NCI-H2107 (cell line): ENCODE data around the gene NPRL2.
A peak's percentile ranks its signal among the peaks of the same experiment; 100 is the strongest.

ENCODE experiments used
- DNase-seq: peaks from one replicate; lab custom pipeline; 2025; lab: John Stamatoyannopoulos, UW

NPRL2 gene

DNA sequence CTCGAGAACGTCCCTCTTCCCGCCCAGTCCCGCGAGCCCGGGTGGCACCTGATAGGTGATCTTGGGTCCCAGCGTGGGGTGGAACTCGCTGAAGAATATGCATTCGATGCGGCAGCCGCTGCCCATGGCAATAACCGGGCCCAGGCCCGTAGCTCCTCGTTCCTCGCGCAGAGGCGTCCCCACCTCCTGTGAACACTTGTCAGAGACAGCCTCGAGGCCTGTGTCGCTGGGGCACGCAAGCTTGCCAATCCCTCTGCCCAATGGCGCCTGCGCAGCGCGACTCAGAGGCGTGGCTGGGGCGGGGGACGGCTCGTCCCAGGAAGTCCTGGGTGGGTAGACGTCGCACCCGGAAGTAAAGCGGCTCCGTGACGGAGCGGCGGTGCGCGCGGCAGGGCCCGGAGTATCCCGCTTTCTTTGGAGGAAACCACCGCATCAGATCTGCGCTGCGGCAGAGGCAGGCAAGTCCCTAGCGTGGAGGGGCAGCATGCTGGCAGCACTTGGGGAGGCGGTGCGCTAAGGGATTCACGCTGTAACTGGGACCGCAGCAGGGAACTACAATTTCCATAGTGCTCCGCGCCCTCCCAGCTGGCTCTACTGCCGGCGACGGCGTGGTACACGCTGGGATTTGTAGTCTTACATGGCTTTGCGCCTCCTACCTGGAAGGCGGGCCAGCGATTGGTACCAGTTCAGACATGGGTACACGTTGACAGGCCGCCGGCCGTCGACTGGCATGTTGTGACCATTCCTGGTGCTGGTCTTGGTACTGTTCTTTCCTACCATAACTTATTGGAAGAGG, at the start of gene NPRL2, which contains the start of gene CYB561D2:
NPRL2 (minus strand) TSS at position 249 of the 796 bp plus-strand sequence; CDS start at position 126, 123 bp downstream.
CYB561D2 (plus strand) TSS at position 336 of the 796 bp plus-strand sequence. CDS start 572 bp downstream, outside the sequence.
- DNase-seq = peak; percentile 77

DNA sequence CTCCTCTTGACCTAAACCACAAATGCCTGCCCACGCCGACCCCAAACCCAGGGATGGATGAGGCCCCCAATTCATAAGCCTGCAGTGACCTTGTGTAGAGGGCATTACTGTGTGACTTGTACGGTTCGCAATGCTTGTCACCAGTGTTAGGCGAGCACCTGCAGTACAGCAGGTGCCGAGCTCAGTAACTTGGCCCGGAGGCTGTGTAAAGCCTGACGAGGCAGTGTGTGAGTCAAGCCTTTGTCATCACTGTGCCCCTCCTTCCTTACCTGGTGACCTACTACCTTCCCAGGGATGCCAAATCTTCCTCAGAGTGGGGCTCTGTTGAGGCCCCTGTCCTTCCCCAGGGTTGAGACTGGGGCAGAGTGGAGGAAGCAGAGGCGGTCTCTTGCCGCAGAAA, 45.9 kb upstream of the NPRL2 start:
- DNase-seq = no peak

DNA sequence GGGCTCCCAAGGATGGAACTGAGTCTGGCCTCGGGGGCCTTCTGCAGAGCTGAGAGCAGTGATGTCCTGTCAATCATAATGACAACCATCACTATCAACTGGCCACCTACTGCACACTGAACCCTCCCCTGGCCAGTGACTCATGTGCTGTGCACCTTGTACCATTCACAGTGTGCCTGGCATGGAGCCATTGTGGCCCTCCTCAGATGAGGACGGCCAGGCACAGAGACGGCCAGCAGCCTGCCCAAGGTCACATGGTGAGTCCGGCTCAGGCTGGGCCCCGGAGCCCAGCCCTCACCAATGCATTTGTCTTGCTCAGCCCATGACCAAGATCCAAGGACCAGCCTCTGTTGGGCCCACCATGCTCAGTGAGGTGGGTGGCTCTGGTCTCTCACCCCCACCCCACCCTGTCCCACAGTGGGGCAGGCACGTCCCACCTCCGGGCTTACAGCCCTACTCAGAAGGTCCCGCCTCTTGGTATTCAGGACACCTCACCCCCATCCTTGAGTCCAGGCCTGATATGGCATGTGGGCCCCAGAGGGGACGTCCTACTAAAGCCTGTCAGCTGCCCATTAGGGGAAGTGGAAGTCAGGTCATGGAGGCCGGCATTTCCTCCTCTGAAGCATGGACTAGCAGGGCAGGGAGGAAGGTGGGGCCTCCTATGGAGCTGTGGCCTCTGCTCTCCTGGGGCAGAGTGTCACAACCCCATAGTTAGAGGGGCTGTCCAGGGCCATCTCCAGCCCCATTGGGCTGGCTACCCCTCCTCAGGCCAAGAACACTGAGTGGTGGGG, 44.7 kb upstream of the NPRL2 start:
- DNase-seq = no peak

DNA sequence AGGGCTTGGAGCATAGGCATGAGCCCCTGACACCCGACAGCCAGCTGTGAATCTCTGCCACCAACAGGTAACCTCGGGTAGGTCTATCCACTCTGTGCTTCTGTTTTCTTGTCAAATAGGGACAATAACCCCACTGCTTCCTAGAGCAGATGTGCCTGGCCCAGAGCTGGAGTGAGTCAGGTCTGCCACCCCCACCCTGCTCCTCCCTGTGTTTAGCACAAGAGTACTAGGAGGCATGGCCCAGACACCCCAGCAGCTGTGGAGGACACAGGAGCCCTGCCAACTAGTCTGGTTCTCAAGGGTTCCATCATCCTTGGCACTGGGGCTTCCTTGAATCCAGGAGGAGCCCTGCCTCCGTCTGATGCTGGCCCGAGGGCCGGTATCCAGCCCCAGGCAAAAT, 42.5 kb upstream of the NPRL2 start:
- no peak for DNase-seq

DNA sequence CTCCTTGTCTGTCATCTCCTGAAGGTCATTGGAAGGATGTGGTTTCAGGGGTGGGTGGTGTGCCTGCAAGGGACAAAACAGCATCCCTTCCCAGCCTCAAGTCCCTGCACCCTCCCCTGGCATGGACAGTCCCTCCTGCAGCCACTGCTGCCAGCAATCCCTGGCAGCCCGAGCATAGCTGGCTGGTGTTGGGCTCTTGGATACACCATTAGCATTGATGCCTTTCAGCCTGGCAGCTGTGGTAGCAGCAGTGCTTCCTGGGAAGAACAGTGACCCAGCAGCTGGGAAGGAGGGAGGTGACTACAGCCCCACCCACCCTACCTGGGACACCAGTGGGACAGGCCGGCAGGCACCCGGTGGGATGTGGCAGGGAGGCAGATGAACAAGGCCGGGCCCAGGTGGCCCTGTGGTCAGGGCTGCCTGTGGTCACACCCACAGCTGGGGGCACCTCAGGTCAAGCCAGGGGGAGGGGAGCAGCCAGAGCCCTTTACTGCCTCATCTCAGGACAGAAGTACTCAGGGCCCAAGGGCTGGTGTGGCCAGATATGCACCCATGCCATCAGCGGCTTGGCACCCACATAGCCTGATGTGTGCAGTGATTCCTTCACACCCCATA, 41.6 kb upstream of the NPRL2 start:
- DNase-seq = no peak

DNA sequence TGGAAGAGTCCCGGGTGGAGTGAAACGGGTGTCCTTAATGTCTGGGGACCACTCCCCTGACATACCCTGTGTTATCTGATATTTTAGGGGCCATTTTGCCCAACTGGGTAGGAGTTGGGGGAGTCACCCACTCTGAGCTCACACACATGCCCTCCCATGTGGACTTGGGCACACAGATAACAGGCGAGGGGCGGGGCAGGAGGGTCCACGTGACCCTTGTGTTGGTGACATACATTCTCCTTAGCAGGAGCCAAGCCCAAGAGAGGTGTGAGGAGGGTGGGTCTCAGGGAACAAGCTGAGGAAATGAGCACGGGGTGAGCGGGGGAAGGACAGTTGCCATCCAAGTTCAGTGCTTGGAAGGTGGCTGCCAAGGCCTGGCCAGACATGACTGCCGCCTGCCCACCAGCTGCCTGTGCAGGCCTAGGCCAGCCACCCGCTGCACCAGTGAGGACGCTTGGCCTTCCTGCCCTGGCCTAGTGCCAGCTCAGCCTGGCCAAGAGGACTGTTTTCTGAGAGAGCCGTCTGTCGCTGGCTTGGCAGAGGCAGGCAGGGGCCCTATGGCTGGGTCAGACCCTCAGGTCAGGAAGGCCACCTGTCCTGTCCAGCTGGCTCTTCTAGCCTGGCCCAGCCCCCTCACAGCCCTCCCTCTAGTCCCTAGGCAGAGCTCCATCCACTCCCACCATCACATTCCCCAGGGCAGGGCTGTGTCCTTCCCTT, 40.1 kb upstream of the NPRL2 start:
- DNase-seq = no peak

DNA sequence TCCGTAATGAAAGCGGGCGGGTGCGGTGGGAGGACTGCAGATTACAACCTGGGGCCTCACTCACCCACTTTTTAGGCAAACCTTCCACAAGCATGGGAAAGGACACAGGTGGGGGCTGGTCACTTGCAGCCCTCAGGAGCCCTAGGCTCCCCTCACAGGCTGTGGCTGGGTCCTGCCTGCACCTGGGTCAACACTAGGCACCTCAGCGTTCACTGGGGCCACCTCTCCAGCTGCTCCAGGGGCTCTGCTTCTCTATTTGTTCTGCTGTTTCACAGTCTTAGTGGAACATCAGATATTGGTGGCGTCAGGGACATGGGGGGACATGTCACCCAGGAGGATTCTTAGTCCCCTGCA, 38.8 kb upstream of the NPRL2 start:
- no peak for DNase-seq

DNA sequence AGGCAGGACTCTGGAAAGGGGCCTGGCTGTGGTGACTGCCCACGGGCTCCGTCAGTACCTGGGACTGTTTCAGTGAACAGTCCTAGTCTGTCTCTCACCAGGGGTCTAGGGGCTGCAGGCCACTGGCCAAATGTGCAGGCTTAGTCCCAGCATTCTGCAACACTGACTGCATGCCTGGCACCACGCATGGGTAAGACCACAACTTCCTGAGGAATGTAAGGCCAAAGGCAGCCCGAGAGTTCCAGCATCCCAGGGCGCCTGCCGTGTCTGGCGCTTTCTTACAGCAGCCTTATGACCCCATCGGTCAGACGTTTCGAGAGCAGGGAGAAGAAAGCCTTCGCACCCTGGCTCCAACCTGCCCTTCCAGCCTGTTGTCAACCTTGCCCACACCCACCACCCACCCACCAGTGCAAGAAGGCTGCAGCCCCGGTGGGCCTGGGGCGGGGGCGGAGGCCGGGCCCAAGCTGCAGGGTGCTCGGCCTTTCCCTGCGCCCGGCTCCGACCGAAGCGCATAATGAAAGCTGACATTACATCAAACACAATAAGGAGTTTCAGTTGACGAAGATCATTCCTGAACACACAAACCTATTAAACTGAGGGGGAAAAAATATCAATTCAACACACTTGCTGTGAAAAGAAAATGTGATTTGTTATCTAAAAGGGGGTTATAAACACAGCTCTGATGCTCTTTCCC, 38.3 kb upstream of the NPRL2 start:
- DNase-seq = no peak

DNA sequence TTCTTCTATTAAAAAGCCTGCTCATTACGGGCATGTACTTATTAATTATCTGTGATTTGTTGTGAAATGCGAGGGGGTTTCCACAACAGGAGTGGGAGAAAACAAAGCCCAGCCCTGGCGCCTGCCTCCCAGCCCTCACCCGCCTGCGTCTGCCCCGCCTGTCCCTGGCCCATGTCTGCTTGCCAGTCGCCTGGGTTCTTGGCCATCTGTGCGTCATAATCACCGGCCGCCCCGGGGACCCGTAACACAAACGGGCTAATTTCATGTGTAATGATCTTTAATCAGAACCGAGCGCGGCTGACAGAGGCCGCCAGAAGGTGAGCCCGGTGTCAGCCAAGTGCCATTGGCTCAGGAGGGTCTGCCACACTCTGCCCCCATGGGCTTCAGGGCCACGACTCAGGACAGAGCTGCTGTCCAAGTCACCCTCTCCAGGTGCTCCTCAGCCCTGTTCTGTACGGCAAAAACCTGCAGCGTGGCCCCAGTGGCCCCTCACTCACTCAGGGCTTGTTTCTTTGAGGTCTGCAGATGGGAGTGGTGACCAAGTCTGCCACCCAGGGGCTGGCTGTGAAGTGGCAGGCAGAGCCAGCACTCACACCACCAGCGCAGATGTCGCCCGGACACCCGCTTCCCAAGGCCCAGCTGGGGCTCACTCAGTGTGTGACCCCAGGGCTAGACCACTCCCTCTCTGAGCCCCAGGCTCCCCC, 37.6 kb upstream of the NPRL2 start:
- no peak for DNase-seq

DNA sequence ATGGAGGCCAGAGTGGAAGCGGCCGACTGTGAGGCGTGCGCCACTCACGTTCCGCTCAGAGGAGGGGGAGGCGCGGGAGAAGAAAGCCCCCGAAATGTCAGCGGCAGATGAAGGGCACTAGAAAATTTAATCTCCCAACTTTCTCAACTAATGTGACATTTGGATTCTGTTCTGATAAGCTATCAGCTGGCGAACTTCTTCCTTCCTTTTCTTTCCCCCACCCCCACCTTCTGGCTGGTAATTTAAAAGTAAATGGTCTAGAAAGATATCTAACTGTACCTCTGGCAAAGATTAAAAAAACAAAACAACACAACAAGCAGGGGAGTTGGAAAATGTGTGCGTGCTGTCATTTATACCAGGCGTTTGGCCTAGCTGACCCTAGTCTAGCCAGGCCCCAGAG, 35.2 kb upstream of the NPRL2 start:
- no peak for DNase-seq

DNA sequence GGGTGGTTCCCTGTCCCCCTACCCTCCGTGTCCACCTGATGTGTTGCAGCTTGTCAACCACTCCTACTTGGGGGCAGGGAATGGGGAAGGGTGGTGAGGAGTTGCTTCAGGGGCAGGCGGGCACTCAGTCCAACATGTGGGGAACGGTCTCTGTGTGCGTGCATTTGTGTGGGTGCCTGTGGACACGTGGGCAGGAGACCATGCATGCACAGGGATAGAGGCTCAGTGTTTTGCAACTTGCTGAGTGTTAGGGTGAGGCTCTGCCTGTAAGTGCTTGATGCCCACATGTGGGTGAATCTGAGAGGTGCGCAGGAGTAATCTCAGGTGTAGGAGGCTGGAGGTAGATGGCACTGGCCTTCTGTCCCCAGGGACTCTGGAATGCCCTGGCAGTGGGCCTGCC, 33.2 kb upstream of the NPRL2 start:
- no peak for DNase-seq

DNA sequence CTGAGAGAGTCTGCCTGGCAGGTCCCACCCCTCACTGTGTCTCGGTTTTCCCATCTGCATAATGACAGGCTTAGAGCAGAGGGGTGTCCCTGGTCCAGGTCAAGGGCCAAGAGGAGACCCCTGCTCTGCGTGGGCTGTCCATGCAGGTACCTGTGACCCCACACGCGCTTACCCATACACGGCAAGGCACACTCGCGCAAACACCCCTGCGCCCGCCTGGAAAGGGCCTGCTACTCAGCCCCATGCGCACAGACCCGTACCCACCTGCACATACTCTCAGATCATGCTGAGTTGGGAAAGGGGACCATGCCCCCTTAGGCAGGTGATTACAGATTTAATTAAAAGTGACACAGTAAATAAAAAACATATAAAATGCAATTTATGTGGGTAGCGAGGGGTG, 32.1 kb upstream of the NPRL2 start:
- no peak for DNase-seq

DNA sequence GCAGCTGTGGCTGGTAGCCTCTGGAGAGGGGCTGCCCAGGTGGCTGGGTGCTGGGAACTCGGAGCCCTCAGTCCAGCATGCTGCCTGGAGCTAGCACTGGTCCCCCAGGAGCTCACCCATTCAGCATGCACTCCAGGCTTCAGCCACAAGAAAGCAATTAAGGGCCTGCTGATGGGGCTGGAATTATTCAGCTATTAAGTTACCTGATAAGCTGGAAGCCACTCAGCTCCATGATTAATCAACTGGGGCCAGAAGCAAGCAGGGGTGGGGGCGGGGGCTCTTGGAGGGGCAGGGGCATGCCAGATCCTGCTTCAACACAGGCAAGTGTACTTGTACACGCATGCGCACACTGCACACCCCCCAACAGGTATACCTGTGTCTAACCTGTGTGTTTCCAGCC, 30.8 kb upstream of the NPRL2 start:
- peak; percentile 63 for DNase-seq

DNA sequence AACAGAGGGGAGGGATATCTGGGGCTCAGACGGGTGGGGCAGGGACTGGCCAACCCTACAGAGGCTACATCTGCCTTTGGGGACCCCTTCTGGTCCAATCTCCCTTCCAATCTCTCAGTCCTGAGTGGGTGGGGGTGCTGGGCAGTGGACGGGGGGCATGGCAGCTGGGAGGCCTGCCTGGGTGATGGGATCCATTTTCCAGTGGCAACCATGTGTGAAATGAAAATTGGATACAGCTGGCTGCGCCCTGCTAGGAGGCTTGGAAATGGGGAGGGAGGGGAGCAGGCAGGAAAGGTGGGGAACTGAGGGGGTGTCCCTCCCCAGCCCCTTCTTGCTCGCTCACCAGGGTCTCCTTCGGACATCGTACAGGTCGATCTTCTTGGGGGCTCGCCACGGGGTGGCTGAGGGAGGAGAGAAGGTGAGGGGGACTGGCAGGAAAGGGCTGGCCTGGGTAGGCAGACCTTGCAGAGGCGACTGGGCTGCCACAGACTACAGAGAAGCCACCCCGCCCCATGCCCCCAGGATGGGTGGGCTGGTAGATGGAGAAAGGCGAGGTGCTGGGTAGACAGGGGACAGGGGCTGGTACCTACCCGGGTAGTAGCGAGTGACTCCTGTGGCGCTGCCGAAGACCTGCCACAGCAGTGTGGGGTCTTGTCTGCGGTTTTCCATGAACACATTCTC, 30.0 kb upstream of the NPRL2 start:
- no peak for DNase-seq

DNA sequence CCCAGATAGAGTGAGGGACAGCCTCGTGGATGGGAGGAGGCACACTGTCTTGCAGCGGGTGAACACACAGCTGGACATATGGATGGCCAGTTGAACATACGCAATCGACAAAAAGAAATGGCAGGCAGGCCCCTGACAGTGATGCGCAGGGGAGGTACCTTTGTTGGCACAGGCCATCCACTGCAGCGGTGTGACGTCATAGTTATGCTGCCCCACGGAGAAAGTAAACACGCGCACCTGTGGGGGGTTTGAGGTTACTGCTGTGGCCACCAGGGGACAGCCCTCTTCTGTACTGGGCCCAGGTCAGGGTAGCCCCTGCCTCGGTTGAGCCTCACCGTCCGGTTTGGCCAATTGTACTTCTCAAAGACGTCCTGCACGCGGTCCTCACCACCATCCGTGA, 28.2 kb upstream of the NPRL2 start:
- no peak for DNase-seq

DNA sequence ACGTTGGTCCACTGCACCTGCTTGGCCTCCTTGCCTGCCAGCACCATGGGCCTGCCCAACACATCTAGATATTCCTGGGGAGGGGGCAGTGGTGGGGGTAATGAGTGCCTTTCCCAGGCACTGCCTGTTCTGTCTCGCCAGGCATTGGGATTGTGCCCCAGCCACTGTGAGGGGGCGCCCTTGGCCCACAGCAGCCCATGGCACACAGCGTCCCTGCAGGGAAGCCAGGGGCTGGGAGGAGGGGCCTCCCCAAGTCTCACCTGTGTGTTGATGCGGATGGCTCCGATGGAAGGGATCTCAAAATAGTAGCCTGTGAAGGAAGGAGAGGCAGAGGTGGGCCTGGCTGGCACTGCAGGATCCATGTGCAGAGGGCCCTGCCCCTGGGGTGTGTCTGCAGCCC, 27.4 kb upstream of the NPRL2 start:
- DNase-seq = no peak

DNA sequence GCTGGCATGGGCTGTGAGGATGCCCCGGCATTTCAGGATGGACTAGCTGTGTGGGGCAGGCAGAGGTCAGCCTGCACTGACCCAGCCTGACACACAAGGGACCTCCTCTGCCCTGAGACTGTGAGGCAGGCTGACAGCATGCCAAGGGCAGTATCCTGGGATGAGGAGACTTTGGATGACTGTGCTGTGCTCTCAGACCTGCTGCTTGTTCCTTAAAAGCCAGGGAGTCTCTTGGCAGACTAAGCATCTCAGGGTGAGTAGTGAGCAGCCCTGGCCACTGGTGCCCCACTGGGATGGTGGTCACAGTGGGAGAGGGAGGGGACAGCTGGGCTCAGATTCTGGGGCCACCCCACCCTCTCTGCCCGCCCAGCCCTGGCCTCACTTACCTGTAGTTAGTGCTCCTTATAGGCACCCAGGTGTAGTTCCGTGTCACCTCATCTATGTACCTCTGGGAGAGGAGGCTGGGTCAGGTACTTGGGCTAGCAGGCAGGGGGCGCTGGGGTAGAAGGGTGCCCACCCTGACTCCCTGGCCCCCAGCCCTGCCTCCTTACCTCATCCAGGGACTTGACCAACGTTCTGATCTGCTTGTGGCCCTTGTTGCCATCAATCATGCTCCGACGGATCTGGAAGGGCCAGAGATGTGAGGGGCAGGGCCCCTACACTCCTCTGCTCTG, 24.8 kb upstream of the NPRL2 start:
- no peak for DNase-seq

DNA sequence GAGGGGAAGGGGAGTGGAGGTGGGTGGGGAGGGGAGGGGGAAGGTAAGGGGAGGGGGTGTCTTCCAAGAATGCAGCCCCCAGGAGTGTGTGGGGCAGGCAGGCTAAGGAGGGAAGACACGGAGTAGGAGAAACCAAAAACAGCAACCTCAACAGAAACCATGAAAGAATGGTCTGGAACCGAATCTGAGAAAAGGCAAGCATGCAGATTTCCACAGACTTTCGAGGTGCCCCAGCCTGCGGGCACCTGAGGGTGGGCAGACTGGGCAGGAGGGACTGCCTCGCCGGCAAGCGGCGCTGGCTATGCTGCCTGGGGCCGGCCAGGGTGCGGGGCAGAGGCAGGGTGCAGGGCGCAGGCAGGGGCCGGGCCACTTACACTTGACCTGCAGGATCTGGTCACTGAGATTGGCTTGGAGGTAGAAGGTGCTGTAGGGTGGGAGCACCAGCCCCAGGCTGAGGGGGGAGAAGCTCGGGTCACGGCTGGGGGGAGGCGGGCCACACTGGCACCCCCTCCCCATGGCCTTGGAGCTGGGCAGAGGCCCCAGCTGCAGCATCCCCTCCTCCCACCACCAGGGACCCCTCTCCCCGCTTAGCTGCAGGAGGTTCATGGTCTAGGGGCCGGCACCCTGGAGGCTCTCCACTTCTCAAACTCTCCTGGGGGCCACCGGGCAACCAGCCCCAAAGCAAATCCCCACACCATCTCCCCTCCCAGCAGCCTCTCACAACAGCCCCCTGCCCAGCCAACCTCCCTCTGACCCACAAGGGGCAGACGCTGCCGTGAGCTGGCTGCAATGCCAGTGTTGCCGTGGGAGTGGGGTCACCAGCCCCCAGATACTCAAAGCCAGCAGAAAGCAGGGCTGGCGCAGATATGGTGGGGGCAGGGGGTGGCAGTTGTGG, 24.0 kb upstream of the NPRL2 start:
- no peak for DNase-seq
